HEK293 (cell line): ENCODE results near the gene SF3B5.

ENCODE experiments used
- CTCF ChIA-PET: fragments of 350-600 bp; formaldehyde crosslinking; extraction: SDS; loops from one replicate; lab custom pipeline; 2021; ENCODE audit warnings: antibody characterized with exemption; lab: Yijun Ruan, JAX
- POLR2A ChIA-PET: fragments of 300-600 bp; formaldehyde crosslinking; extraction: SDS; loops from one replicate; lab custom pipeline; 2020; ENCODE audit warnings: antibody characterized with exemption, inconsistent platforms; lab: Yijun Ruan, JAX
- H3K27ac ChIP-seq: fragments of 200-500 bp; sonication (Bioruptor generic); 2 replicates; pipeline ENCODE4 v1.5.1; 2014; ENCODE audit warnings: low read depth, low read length, control low read depth, inconsistent platforms; ENCODE audit errors: extremely low read depth
- H3K36me3 ChIP-seq, 2 experiments: fragments of 200-500 bp in 1 of 2; sonication (Bioruptor generic) in 1 of 2; 1 replicate in 1 of 2; 2 replicates in 1 of 2; pipeline ENCODE4 v1.5.1; 2014 to 2017; ENCODE audit warnings: inconsistent platforms in 2 of 2, low read length in 2 of 2; ENCODE audit not compliant: control insufficient read depth in 2 of 2, insufficient read depth in 1 of 2
- H3K4me1 ChIP-seq: fragments of 200-500 bp; sonication (Bioruptor generic); 2 replicates; pipeline ENCODE4 v1.5.1; 2014; ENCODE audit warnings: mild to moderate bottlenecking, low read length, inconsistent platforms; ENCODE audit not compliant: control insufficient read depth, insufficient read depth
- H3K4me3 ChIP-seq: 2 replicates; pipeline ENCODE4 v1.5.1; 2011; ENCODE audit warnings: low read depth, mild to moderate bottlenecking, control low read depth, low read length, moderate library complexity
- H3K9me3 ChIP-seq: fragments of 200-500 bp; sonication (Bioruptor generic); 2 replicates; pipeline ENCODE4 v1.5.1; 2014; ENCODE audit warnings: low read depth, low read length, inconsistent platforms; ENCODE audit not compliant: control insufficient read depth, insufficient read depth
- IKZF3 ChIP-seq: fragments of 450-650 bp; IDR thresholded peaks from 2 replicates; pipeline ENCODE4 v1.5.0; 2018; ENCODE audit warnings: missing biosample characterization, mild to moderate bottlenecking, missing genetic modification characterization, moderate library complexity
- KLF1 ChIP-seq: fragments of 450-650 bp; formaldehyde crosslinking; IDR thresholded peaks from 2 replicates; pipeline ENCODE4 v1.5.1; 2016; ENCODE audit warnings: missing biosample characterization, missing genetic modification characterization
- MEIS1 ChIP-seq: sonication (generic); formaldehyde crosslinking; IDR thresholded peaks from 2 replicates; pipeline ENCODE4 v1.8.1; 2022; ENCODE audit warnings: missing genetic modification reagents, mild to moderate bottlenecking, borderline replicate concordance
- PATZ1 ChIP-seq: fragments of 450-650 bp; formaldehyde crosslinking; IDR thresholded peaks from 2 replicates; pipeline ENCODE4 v1.5.1; 2016; ENCODE audit warnings: missing biosample characterization, missing genetic modification characterization
- REPIN1 ChIP-seq: fragments of 450-650 bp; formaldehyde crosslinking; IDR thresholded peaks from 2 replicates; pipeline ENCODE4 v1.5.1; 2017; ENCODE audit warnings: missing biosample characterization, missing genetic modification characterization, low read depth
- REST ChIP-seq: fragments of 450-650 bp; formaldehyde crosslinking; IDR thresholded peaks from 2 replicates; pipeline ENCODE4 v1.5.1; 2016; ENCODE audit warnings: missing biosample characterization, missing genetic modification characterization
- SETDB1 ChIP-seq: IDR thresholded peaks from one replicate; pipeline ENCODE4 v1.6.1; 2017; ENCODE audit warnings: mild to moderate bottlenecking, low read length, moderate library complexity, mixed read lengths; ENCODE audit not compliant: insufficient read length
- YY2 ChIP-seq: fragments of 450-650 bp; formaldehyde crosslinking; IDR thresholded peaks from 2 replicates; pipeline ENCODE4 v1.5.1; 2016; ENCODE audit warnings: missing biosample characterization, missing genetic modification characterization
- ZBTB20 ChIP-seq: fragments of 450-650 bp; formaldehyde crosslinking; IDR thresholded peaks from 2 replicates; pipeline ENCODE4 v1.5.1; 2016; ENCODE audit warnings: missing biosample characterization, missing genetic modification characterization
- ZNF114 ChIP-seq: fragments of 450-650 bp; formaldehyde crosslinking; IDR thresholded peaks from 2 replicates; pipeline ENCODE4 v1.5.0; 2017; ENCODE audit warnings: missing biosample characterization, missing genetic modification characterization
- ZNF16 ChIP-seq: fragments of 450-650 bp; formaldehyde crosslinking; IDR thresholded peaks from 2 replicates; pipeline ENCODE4 v1.5.1; 2016; ENCODE audit warnings: low read depth, missing biosample characterization, missing genetic modification characterization
- ZNF26 ChIP-seq: fragments of 450-650 bp; formaldehyde crosslinking; IDR thresholded peaks from 2 replicates; pipeline ENCODE4 v1.5.1; 2016; ENCODE audit warnings: missing biosample characterization, missing genetic modification characterization
- ZNF311 ChIP-seq: fragments of 450-650 bp; formaldehyde crosslinking; IDR thresholded peaks from 2 replicates; pipeline ENCODE4 v1.5.1; 2017; ENCODE audit warnings: missing biosample characterization, missing genetic modification characterization, borderline replicate concordance
- ZNF433 ChIP-seq: fragments of 450-650 bp; formaldehyde crosslinking; IDR thresholded peaks from 2 replicates; pipeline ENCODE4 v1.5.1; 2016; ENCODE audit warnings: missing biosample characterization, missing genetic modification characterization, low read depth
- ZNF518A ChIP-seq: fragments of 450-650 bp; formaldehyde crosslinking; conservative IDR thresholded peaks from 2 replicates; pipeline ENCODE4 v1.5.1; 2016; ENCODE audit warnings: low read depth, missing biosample characterization, missing genetic modification characterization
- ZNF580 ChIP-seq: fragments of 450-650 bp; formaldehyde crosslinking; IDR thresholded peaks from 2 replicates; pipeline ENCODE4 v1.5.1; 2016; ENCODE audit warnings: missing biosample characterization, missing genetic modification characterization
- ZNF621 ChIP-seq: fragments of 450-650 bp; formaldehyde crosslinking; IDR thresholded peaks from 2 replicates; pipeline ENCODE4 v1.5.1; 2017; ENCODE audit warnings: missing biosample characterization, missing genetic modification characterization
- ZNF664 ChIP-seq: fragments of 450-650 bp; formaldehyde crosslinking; IDR thresholded peaks from 2 replicates; pipeline ENCODE4 v1.5.1; 2016; ENCODE audit warnings: missing biosample characterization, missing genetic modification characterization
- ZNF677 ChIP-seq: fragments of 450-650 bp; IDR thresholded peaks from 2 replicates; pipeline ENCODE4 v1.5.0; 2018; ENCODE audit warnings: missing biosample characterization, mild to moderate bottlenecking, missing genetic modification characterization, moderate library complexity
- ZSCAN16 ChIP-seq: fragments of 450-650 bp; formaldehyde crosslinking; IDR thresholded peaks from 2 replicates; pipeline ENCODE4 v1.5.1; 2016; ENCODE audit warnings: missing biosample characterization, missing genetic modification characterization

SF3B5 gene

GRCh38 chr6:144131248-144131709, 35.9 kb upstream of the SF3B5 start:
- Histone ChIP-seq H3K9me3 (no peaks in the 10 kb centered on the region), H3K4me3 (no peak overlapping the region), H3K36me3 (no peaks in the 10 kb centered on the region), H3K4me1 (no peaks in the 10 kb centered on the region), H3K27ac (no peak overlapping the region)
- POLR2A ChIA-PET, result no interaction called here
- TF ChIP-seq ZNF518A (tag by site-specific recombination), result no peak
- TF ChIP-seq ZNF664 (tag by site-specific recombination), result no peak
- no peak for TF ChIP-seq ZNF16 (tag by site-specific recombination)
- no peak for TF ChIP-seq ZBTB20 (tag by site-specific recombination)
- no peak for TF ChIP-seq PATZ1
- TF ChIP-seq ZNF26 (tag by site-specific recombination), result no peak
- no peak for TF ChIP-seq ZNF311 (tag by site-specific recombination)
- no peak for TF ChIP-seq YY2 (tag by site-specific recombination)
- TF ChIP-seq REPIN1 (tag by site-specific recombination), result no peak
- no peak for TF ChIP-seq KLF1 (tag by site-specific recombination)
- no peak for TF ChIP-seq ZNF677 (tag by site-specific recombination)
- TF ChIP-seq ZNF114 (tag by site-specific recombination), result no peak
- TF ChIP-seq REST (tag by site-specific recombination), result no peak
- no peak for TF ChIP-seq IKZF3 (tag by site-specific recombination)
- no peak for TF ChIP-seq MEIS1 (CRISPR knock-in tag)
- no peak for TF ChIP-seq ZSCAN16 (tag by site-specific recombination)
- TF ChIP-seq SETDB1, result no peak
- TF ChIP-seq ZNF621 (tag by site-specific recombination), result no peak
- TF ChIP-seq ZNF433 (tag by site-specific recombination), result no peak
- TF ChIP-seq ZNF580 (tag by site-specific recombination), result no peak
- CTCF ChIA-PET, result interaction anchor here (1.0 kb wide), 1 partner anchor 85 kb away, joined by 3 read pairs; no protein-coding TSS in a partner anchor
